ENCODE data around the gene ARHGDIB. TPM values are rescaled to one million over a fixed set of nuclear protein-coding genes. Genes with fewer than 3 reads are reported as not detected.

The ARHGDIB gene
- total and polyA plus RNA-seq, 2 of the 4 experiments (the other 2 are of a cell fraction): 24.9 to 30.7 TPM

GRCh38 chr12:14946861-14947260, 14.5 kb downstream of the ARHGDIB start:
- Histone ChIP-seq H4K20me1 (ENCODE audit: insufficient read depth, low read length) (no peaks in the 10 kb centered on the region), H3K4ac (ENCODE audit: low read depth, low read length) (no peak overlapping the region), H4K8ac (ENCODE audit: low read depth in 2 of 2, low read length in 2 of 2) (no peak overlapping the region), H3K18ac (ENCODE audit: low read depth, low read length) (no peak overlapping the region), H4K5ac (ENCODE audit: low read depth, low read length) (no peak overlapping the region), H2AK5ac (ENCODE audit: low read depth, low read length) (no peak overlapping the region), H2AFZ (replicated peaks; ENCODE audit: low read length, poor library complexity) (no peak overlapping the region), H2BK15ac (ENCODE audit: low read depth, low read length) (no peak overlapping the region), H3K27me3 (ENCODE audit: control insufficient read depth, insufficient read depth, low read length) (no peaks in the 10 kb centered on the region), H3K36me3 (ENCODE audit: control insufficient read depth, insufficient read depth, low read length) (no peaks in the 10 kb centered on the region), H3K9me1 (ENCODE audit: insufficient read depth, low read length) (peaks cover 6% of the 10 kb centered on the region), H3K23ac (ENCODE audit: low read depth, low read length) (no peak overlapping the region), H3K4me2 (ENCODE audit: low read depth, low read length) (no peak overlapping the region), H3K27ac (ENCODE audit: insufficient read depth, low read length) (no peak overlapping the region), H2BK5ac (ENCODE audit: low read depth, low read length, poor library complexity, severe bottlenecking) (no peak overlapping the region), H3K14ac (replicated peaks; ENCODE audit: low read depth, low read length) (no peak overlapping the region), H3K56ac (ENCODE audit: extremely low read depth, insufficient read depth, low read length) (no peak overlapping the region), H4K91ac (ENCODE audit: insufficient read depth, low read depth, low read length) (no peak overlapping the region), H2AK9ac (replicated peaks; ENCODE audit: low read depth, low read length, poor library complexity) (no peak overlapping the region), H3K9ac (ENCODE audit: low read depth, low read length) (no peak overlapping the region), H3K4me3 (ENCODE audit: insufficient read depth, low read depth, low read length) (no peak overlapping the region), H3K4me1 (ENCODE audit: control insufficient read depth, insufficient read depth, low read length) (peaks cover 20% of the 10 kb centered on the region), H3K9me3 (ENCODE audit: control insufficient read depth, insufficient read depth, low read length) (no peaks in the 10 kb centered on the region), H3K79me1 (ENCODE audit: low read depth in 1 of 2, low read length in 2 of 2) (peaks cover 0 to 3% of the 10 kb centered on the region in 2 experiments; a peak in 1 of 4 replicates), H2BK120ac (ENCODE audit: low read depth, low read length) (no peak overlapping the region), H2BK20ac (ENCODE audit: low read depth, low read length) (no peak overlapping the region)
- BruUV-seq (replicated peaks): no TSS peak
- DNase-seq (no peak), ATAC-seq (ENCODE audit: low read depth) (no peak)
- intact Hi-C loops (cut with micrococcal nuclease) (no loop called here), dilution Hi-C loops (cut with HindIII; ENCODE audit: low sequenced_read_pairs, unreplicated experiment) (no loop called here), in situ Hi-C loops (cut with MboI; ENCODE audit: low sequenced_read_pairs) (no loop called here)
- ChIA-PET CTCF (no interaction called here), POLR2A (ENCODE audit: unreplicated experiment) (no interaction called here)
- no CpG with 5 or more reads among the region's 1 CpG for WGBS, 2 experiments (ENCODE audit: extremely low coverage in 2 of 2, insufficient read length in 1 of 2)
- TF ChIP-seq, protein P1, sequence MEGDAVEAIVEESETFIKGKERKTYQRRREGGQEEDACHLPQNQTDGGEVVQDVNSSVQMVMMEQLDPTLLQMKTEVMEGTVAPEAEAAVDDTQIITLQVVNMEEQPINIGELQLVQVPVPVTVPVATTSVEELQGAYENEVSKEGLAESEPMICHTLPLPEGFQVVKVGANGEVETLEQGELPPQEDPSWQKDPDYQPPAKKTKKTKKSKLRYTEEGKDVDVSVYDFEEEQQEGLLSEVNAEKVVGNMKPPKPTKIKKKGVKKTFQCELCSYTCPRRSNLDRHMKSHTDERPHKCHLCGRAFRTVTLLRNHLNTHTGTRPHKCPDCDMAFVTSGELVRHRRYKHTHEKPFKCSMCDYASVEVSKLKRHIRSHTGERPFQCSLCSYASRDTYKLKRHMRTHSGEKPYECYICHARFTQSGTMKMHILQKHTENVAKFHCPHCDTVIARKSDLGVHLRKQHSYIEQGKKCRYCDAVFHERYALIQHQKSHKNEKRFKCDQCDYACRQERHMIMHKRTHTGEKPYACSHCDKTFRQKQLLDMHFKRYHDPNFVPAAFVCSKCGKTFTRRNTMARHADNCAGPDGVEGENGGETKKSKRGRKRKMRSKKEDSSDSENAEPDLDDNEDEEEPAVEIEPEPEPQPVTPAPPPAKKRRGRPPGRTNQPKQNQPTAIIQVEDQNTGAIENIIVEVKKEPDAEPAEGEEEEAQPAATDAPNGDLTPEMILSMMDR (conservative IDR thresholded peaks at IDR 0.05; ENCODE audit: low read depth, low read length): no peak
- TF ChIP-seq FOS (IDR thresholded peaks at IDR 0.05; ENCODE audit: low read depth, low read length) (no peak), POLR2A (IDR thresholded peaks at IDR 0.05; ENCODE audit: low read depth, low read length) (no peak), NFE2L2 (IDR thresholded peaks at IDR 0.05; ENCODE audit: low read depth, low read length) (no peak)
